Chondrocyte (in vitro differentiated cells): ENCODE measurements around the gene CD200. TPM values are rescaled to one million over a fixed set of nuclear protein-coding genes. Genes with fewer than 3 reads are reported as not detected.

ENCODE experiments used
- DNase-seq: peaks from one replicate; pipeline ENCODE4 v3.0.0; 2021; ENCODE audit warnings: mixed read lengths, low spot score
- H3K27ac Mint-ChIP-seq: one replicate; pipeline ENCODE4 v1.8.0; 2021; ENCODE audit warnings: mild to moderate bottlenecking, moderate library complexity, mixed read lengths; ENCODE audit not compliant: unreplicated experiment
- H3K27me3 Mint-ChIP-seq: 2 replicates; pipeline ENCODE4 v1.8.0; 2021; ENCODE audit warnings: low read depth, mixed read lengths
- H3K36me3 Mint-ChIP-seq: 2 replicates; pipeline ENCODE4 v1.8.0; 2021; ENCODE audit warnings: low read depth, mixed read lengths
- H3K4me1 Mint-ChIP-seq: 2 replicates; pipeline ENCODE4 v1.8.0; 2021; ENCODE audit warnings: low read depth, mild to moderate bottlenecking, mixed read lengths
- H3K4me3 Mint-ChIP-seq: one replicate; pipeline ENCODE4 v1.8.0; 2021; ENCODE audit warnings: mild to moderate bottlenecking, moderate library complexity, mixed read lengths; ENCODE audit not compliant: unreplicated experiment
- H3K9me3 Mint-ChIP-seq: 2 replicates; pipeline ENCODE4 v1.8.0; 2021; ENCODE audit warnings: low read depth, mixed read lengths
- total RNA-seq: library from RNA; stranded (reverse); gene quantifications from 3 replicates; pipeline ENCODE4 v1.2.1, GENCODE V29; 2021
- TF ChIP-seq, protein P1 (sequence below): fragments of 200-600 bp; sonication (generic); IDR thresholded peaks from 2 replicates; pipeline ENCODE4 v1.5.0; 2021; ENCODE audit warnings: antibody characterized with exemption, mild to moderate bottlenecking, moderate library complexity

CD200 gene
- total RNA-seq, 1 donor from 2014 or later, result 1.7 TPM

DNA sequence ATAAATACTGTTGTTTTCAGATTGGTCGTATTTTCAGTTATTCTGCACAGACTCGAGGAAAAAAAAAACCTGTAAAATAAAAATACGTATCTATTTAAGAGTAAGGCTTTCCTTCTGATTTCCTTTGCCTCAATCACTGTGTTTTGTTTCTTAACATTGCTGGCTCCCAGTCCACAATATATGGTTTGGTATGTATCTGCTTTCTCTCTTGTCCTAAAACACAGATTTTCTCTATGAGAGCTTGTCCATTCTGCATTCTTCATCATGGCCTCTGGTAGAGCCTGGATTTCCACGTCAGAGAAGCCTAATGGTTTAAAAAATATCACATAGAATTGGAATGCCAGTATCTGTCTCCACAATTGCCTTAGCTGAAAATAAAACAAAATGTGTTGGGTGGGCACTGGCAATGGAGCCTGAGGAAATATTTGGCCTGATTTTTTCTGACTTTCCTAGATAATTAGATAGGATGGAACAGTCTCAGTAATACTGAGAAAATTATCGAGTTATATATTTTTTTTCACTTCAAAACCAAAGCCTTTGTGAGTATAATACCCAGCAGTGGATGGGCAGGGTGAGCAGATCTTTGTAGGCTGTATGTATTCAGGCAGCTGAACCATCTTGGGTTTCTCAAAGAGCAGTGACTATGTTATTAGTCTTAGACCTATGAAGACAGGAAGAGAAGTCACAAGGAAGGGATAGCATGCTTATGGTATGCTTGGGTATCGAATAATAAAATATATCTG, 1.9 kb downstream of the CD200 start:
- no peaks in the 10 kb centered on the region for H3K27me3 Mint-ChIP-seq
- no peak for DNase-seq
- TF ChIP-seq, protein P1, sequence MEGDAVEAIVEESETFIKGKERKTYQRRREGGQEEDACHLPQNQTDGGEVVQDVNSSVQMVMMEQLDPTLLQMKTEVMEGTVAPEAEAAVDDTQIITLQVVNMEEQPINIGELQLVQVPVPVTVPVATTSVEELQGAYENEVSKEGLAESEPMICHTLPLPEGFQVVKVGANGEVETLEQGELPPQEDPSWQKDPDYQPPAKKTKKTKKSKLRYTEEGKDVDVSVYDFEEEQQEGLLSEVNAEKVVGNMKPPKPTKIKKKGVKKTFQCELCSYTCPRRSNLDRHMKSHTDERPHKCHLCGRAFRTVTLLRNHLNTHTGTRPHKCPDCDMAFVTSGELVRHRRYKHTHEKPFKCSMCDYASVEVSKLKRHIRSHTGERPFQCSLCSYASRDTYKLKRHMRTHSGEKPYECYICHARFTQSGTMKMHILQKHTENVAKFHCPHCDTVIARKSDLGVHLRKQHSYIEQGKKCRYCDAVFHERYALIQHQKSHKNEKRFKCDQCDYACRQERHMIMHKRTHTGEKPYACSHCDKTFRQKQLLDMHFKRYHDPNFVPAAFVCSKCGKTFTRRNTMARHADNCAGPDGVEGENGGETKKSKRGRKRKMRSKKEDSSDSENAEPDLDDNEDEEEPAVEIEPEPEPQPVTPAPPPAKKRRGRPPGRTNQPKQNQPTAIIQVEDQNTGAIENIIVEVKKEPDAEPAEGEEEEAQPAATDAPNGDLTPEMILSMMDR, result no peak
- no peak overlapping the region for H3K27ac Mint-ChIP-seq
- H3K4me3 Mint-ChIP-seq, result no peak overlapping the region
- peaks cover 14% of the 10 kb centered on the region for H3K4me1 Mint-ChIP-seq
- H3K9me3 Mint-ChIP-seq, result no peaks in the 10 kb centered on the region
- H3K36me3 Mint-ChIP-seq, result no peaks in the 10 kb centered on the region

DNA sequence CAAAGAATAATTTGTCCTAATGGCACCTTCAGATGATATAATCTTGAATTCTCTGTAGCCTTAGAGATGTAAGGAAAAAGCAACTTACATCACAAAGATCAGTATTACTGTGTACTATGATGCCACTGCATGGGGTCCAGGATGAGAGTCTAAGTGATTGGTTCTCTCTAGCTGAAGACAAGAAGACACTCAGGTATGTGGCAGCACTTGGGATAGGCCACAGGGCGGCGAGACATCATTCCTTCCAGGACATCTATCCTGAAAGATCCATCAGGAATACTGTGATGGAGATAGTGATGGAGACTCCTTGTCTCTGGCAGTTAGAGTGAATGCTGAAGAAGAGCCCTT, 2.5 kb downstream of the CD200 start:
- no peak overlapping the region for H3K27ac Mint-ChIP-seq
- H3K27me3 Mint-ChIP-seq, result no peaks in the 10 kb centered on the region
- H3K4me1 Mint-ChIP-seq, result peaks cover 14% of the 10 kb centered on the region
- H3K9me3 Mint-ChIP-seq, result no peaks in the 10 kb centered on the region
- H3K36me3 Mint-ChIP-seq, result no peaks in the 10 kb centered on the region
- no peak overlapping the region for H3K4me3 Mint-ChIP-seq
- TF ChIP-seq, protein P1, result no peak
- DNase-seq, result no peak

DNA sequence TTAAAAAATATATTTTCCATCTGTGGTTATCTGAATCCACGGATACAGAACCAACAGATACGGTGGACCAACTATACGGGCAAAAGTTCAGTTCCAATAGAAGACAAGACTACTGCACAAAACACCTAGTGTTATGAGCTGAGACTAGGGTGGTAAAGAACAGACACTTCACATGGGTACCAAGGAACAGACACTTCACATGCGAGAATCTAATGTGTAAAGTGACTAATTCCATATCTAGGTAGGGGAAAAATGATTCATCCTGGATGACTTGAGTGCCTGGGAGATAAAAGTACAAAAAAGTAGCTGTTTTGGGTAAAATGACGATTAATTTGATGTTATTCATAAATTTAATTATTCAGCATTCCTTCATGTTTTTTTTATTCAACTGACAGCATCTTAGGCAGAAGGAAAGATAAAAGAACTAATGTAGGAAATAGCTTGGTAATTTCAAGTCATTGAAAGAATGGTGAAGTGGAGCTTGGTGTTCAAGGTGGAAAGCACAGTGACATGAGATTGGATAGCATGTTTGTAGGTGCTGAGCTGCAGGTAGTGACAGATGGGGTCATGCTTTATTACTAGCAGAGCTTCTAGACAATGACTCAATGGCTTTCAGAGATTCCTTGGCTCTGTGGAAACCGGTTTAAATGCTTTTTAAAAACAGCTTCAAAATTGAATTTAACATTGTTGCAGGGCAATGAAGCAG, 5.2 kb downstream of the CD200 start:
- Mint-ChIP-seq H3K36me3 (no peaks in the 10 kb centered on the region), H3K27me3 (no peaks in the 10 kb centered on the region), H3K27ac (no peak overlapping the region), H3K4me1 (peaks cover 9% of the 10 kb centered on the region), H3K4me3 (no peak overlapping the region), H3K9me3 (peaks cover 3% of the 10 kb centered on the region)
- TF ChIP-seq, protein P1, result no peak
- DNase-seq, result no peak

DNA sequence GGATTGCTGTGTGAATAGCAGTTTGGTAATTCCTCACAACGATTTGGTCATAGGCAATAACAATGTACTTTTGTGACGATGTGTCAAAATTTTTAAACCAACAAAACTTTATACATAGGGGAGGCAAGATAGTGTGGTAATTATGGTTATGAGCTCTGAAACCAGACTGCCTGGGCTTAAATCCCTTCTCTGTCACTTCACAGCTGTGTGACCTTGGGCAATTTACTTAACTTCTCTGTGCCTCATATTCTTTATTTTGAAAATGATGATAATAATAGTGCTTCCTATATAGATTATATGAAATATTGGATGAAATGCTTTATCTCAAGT, 5.7 kb downstream of the CD200 start:
- Mint-ChIP-seq H3K4me3 (no peak overlapping the region), H3K36me3 (no peaks in the 10 kb centered on the region), H3K27ac (no peak overlapping the region), H3K27me3 (no peaks in the 10 kb centered on the region), H3K9me3 (peaks cover 5% of the 10 kb centered on the region), H3K4me1 (peaks cover 3% of the 10 kb centered on the region)
- DNase-seq, result no peak
- TF ChIP-seq, protein P1, result no peak

DNA sequence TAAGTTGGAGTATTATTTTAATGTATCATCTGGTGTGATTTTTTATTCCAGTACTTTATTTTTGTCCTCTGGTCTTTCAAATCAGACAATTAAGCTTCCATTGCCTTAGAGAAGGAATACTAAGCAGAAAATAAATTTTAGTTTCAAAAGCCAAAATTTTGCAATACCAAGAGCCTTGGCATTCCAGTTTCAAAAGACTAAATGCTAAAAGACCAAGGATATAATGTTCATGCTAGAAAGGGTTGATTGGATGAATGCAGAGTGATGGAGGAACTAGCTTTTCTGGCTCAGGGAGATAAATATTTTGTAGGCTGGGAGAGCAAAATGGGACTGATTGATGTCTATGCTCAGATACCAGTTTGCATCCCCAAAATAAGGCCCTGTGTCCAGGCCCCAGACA, 6.2 kb downstream of the CD200 start:
- no peaks in the 10 kb centered on the region for H3K27me3 Mint-ChIP-seq
- H3K27ac Mint-ChIP-seq, result no peak overlapping the region
- TF ChIP-seq, protein P1, result no peak
- no peaks in the 10 kb centered on the region for H3K36me3 Mint-ChIP-seq
- no peak for DNase-seq
- H3K4me1 Mint-ChIP-seq, result no peaks in the 10 kb centered on the region
- peaks cover 9% of the 10 kb centered on the region for H3K9me3 Mint-ChIP-seq
- no peak overlapping the region for H3K4me3 Mint-ChIP-seq
